Liver (tissue), 3 donors: ENCODE results near the gene LZIC.

Experiments
- ATF3 ChIP-seq: IDR thresholded peaks from 2 replicates; pipeline ENCODE4 v1.6.1; 2016; ENCODE audit warnings: antibody characterized with exemption
- CTCF ChIP-seq: fragments of 150-350 bp; IDR thresholded peaks from 2 replicates; pipeline ENCODE4 v1.5.1; 2017; ENCODE audit warnings: improper control_type of control experiment, low read depth, low read length; ENCODE audit not compliant: missing input control
- EGR1 ChIP-seq, 2 donors: IDR thresholded peaks; 2 replicates each; pipeline ENCODE4 v1.6.1; 2016 to 2018; ENCODE audit warnings: antibody characterized with exemption in 2 of 2, low read depth in 2 of 2
- FOXA1 ChIP-seq: IDR thresholded peaks from 2 replicates; pipeline ENCODE4 v1.6.1; 2016; ENCODE audit warnings: antibody characterized with exemption
- GABPA ChIP-seq, 2 donors: IDR thresholded peaks in 1 of 2; conservative IDR thresholded peaks in 1 of 2; 2 replicates each; pipeline ENCODE4 v1.6.1; 2016; ENCODE audit warnings: antibody characterized with exemption in 2 of 2, mild to moderate bottlenecking in 1 of 2, moderate library complexity in 1 of 2
- JUND ChIP-seq, 2 donors: IDR thresholded peaks; 2 replicates each; pipeline ENCODE4 v1.6.1; 2016; ENCODE audit warnings: antibody characterized with exemption in 2 of 2
- RAD21 ChIP-seq, 2 donors: IDR thresholded peaks; 2 replicates each; pipeline ENCODE4 v1.6.1; 2016; ENCODE audit warnings: antibody characterized with exemption in 2 of 2, mild to moderate bottlenecking in 2 of 2
- REST ChIP-seq: IDR thresholded peaks from 2 replicates; pipeline ENCODE4 v1.6.1; 2016; ENCODE audit warnings: antibody characterized with exemption, mild to moderate bottlenecking
- RXRA ChIP-seq, 2 donors: IDR thresholded peaks; 2 replicates each; pipeline ENCODE4 v1.6.1; 2017 to 2018; ENCODE audit warnings: antibody characterized with exemption in 2 of 2, mild to moderate bottlenecking in 1 of 2
- SP1 ChIP-seq: IDR thresholded peaks from 2 replicates; pipeline ENCODE4 v1.6.1; 2018; ENCODE audit warnings: antibody characterized with exemption, mild to moderate bottlenecking
- TAF1 ChIP-seq: conservative IDR thresholded peaks from 2 replicates; pipeline ENCODE4 v1.6.1; 2016; ENCODE audit warnings: antibody characterized with exemption, mild to moderate bottlenecking
- ZBTB33 ChIP-seq: IDR thresholded peaks from 2 replicates; pipeline ENCODE4 v1.6.1; 2016; ENCODE audit warnings: antibody characterized with exemption
- donor health status: healthy.
- donor health status: healthy.

- TF ChIP-seq CTCF (no peak), TAF1 (no peak), REST (no peak), JUND (IDR thresholded peaks at IDR 0.05) (no peak), RXRA (IDR thresholded peaks at IDR 0.05) (no peak), RAD21 (IDR thresholded peaks at IDR 0.05) (no peak), SP1 (no peak), ATF3 (no peak), EGR1 (IDR thresholded peaks at IDR 0.05; ENCODE audit: low read depth in 2 of 2) (no peak), GABPA (IDR thresholded peaks at IDR 0.05 in 1 of 2, conservative IDR thresholded peaks at IDR 0.05 in 1 of 2) (no peak), FOXA1 (no peak), ZBTB33 (no peak)
Measured at GRCh38 chr1:9904596-9904995, 38.6 kb downstream of the LZIC start.
